Measurements from ENCODE around the gene BRF1. TPM values are rescaled to one million over a fixed set of nuclear protein-coding genes. Genes with fewer than 3 reads are reported as not detected.

BRF1 gene
- total and polyA plus RNA-seq, 2 of the 13 experiments (the other 11 are each of a cell fraction or from before 2014, with no cell fraction given): 5.1 to 11.0 TPM

GRCh38 chr14:105165134-105165704 is 135.6 kb downstream of the BRF1 start:
- H3K9me3 ChIP-seq (ENCODE audit: low read length): no peaks in the 10 kb centered on the region
- intact Hi-C loops (cut with micrococcal nuclease; ENCODE audit: unreplicated experiment) (no loop called here), in situ Hi-C loops (cut with HindIII; ENCODE audit: extremely low pct_ligation_motif_present, low pct_unique_long_range_greater_than_20kb) (no loop called here)
- H3K27me3 ChIP-seq (ENCODE audit: control insufficient read depth in 1 of 2, insufficient read depth in 2 of 2, low read length in 2 of 2): peaks cover 24 to 77% of the 10 kb centered on the region in 2 experiments
- no peaks in the 10 kb centered on the region for H3K4me1 ChIP-seq (ENCODE audit: insufficient read depth, low read length)
- DNase-seq (ENCODE audit: low spot score) (no peak), ATAC-seq (peak; percentile 15; the same call in 2 of the 3 replicates), FAIRE-seq (no peak)
- no TSS peak for BruUV-seq (replicated peaks)
- 0% methylated on average over 4 of the region's 10 CpGs for WGBS (ENCODE audit: low lambda C conversion rate)
- CTCF ChIA-PET (ENCODE audit: low intra/inter-chr PET ratio, low total read pairs): no interaction called here
- H3K4me3 ChIP-seq (replicated peaks in 1 of 3; ENCODE audit: insufficient read depth in 1 of 3, low read depth in 2 of 3, low read length in 3 of 3): no peak overlapping the region
- H3K36me3 ChIP-seq (replicated peaks in 1 of 2; ENCODE audit: control insufficient read depth in 1 of 2, insufficient read depth in 2 of 2, low read length in 2 of 2): no peaks in the 10 kb centered on the region
- no peak overlapping the region for H3K9ac ChIP-seq (ENCODE audit: insufficient read depth, low read depth, low read length)
- no peak overlapping the region for H2AFZ ChIP-seq (ENCODE audit: low read length)
- no peaks in the 10 kb centered on the region for H3K79me2 ChIP-seq (ENCODE audit: insufficient read depth, low read length)
- no peaks in the 10 kb centered on the region; the same call in 1 of the 2 replicates for H4K20me1 ChIP-seq (ENCODE audit: insufficient read depth, low read length)
- no peak overlapping the region for H3K4me2 ChIP-seq (ENCODE audit: low read depth, low read length)
- H3K27ac ChIP-seq (ENCODE audit: extremely low read length, insufficient read depth, low read length): no peak overlapping the region
- POLR2A ChIA-PET: no interaction called here
- TF ChIP-seq PATZ1 (CRISPR knock-in tag; IDR thresholded peaks at IDR 0.05) (no peak), ELK4 (CRISPR knock-in tag; IDR thresholded peaks at IDR 0.05; ENCODE audit: borderline replicate concordance) (no peak), KIAA2018 (CRISPR knock-in tag; IDR thresholded peaks at IDR 0.05; ENCODE audit: borderline replicate concordance) (no peak), RERE (CRISPR knock-in tag; IDR thresholded peaks at IDR 0.05; ENCODE audit: low read depth) (no peak)

All from HepG2 (cell line).